ENCODE results near the gene C1S.

Gene C1S

GRCh38 chr12:7108796-7109571 is 48.5 kb downstream of the C1S start, which contains the start of gene C1RL:
Gene C1RL (minus strand): TSS chr12:7109214. CDS start chr12:7109180, 34 bp downstream.
- Mint-ChIP-seq H3K27me3 (no peaks in the 10 kb centered on the region), H3K27ac (peak within 1 kb of the TSS; percentile 89), H3K36me3 (peaks cover 16% of the 10 kb centered on the region), H3K4me3 (peak within 1 kb of the TSS; percentile 92), H3K4me1 (peaks cover 33% of the 10 kb centered on the region), H3K9me3 (peaks cover 8% of the 10 kb centered on the region)
- ATAC-seq (ENCODE audit: low read depth) (peak; percentile 45), DNase-seq (ENCODE audit: low spot score in 2 of 2) (peak; percentile 78 to 93)

DNA sequence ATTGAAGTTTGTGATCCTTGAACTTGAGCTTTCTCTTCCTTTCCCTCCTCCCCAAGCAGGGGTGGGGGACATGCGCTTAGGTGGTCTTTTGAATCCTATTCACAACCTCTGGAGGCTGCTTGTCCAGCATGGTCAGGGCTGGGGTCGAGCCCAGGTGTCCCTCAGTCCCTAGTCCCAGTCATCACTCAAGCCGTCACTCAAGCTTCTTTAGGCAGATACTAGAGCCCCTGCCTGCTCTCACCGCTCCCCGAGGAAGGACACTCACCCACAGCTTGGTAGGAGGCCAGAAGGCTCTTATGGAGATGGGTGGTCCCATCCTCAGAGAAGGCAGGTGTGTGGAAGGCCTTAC is 49.0 kb downstream of the C1S start:
- peaks cover 14% of the 10 kb centered on the region for H3K36me3 Mint-ChIP-seq
- ATAC-seq (ENCODE audit: low read depth), result no peak

GRCh38 chr12:7110661-7111060 is 50.1 kb downstream of the C1S start:
- Mint-ChIP-seq H3K27me3 (no peaks in the 10 kb centered on the region), H3K27ac (no peak overlapping the region), H3K36me3 (peaks cover 16% of the 10 kb centered on the region), H3K4me3 (no peak overlapping the region), H3K9me3 (peaks cover 7% of the 10 kb centered on the region), H3K4me1 (peaks cover 32% of the 10 kb centered on the region)
- no peak for DNase-seq (ENCODE audit: low spot score in 2 of 2)
- ATAC-seq (ENCODE audit: low read depth), result no peak

More for the DNA sequence above, 49.0 kb downstream of the C1S start:
- Mint-ChIP-seq H3K27ac (peak overlapping the region; percentile 89), H3K27me3 (no peaks in the 10 kb centered on the region), H3K9me3 (peaks cover 8% of the 10 kb centered on the region), H3K4me3 (peak overlapping the region; percentile 92), H3K4me1 (peaks cover 32% of the 10 kb centered on the region)
- no peak for DNase-seq (ENCODE audit: low spot score in 2 of 2)

- H3K27me3 Mint-ChIP-seq, result no peaks in the 10 kb centered on the region
- no peak overlapping the region for H3K27ac Mint-ChIP-seq
- peaks cover 14% of the 10 kb centered on the region for H3K36me3 Mint-ChIP-seq
- H3K4me3 Mint-ChIP-seq, result no peak overlapping the region
- ATAC-seq (ENCODE audit: low read depth), result no peak
- peaks cover 29% of the 10 kb centered on the region for H3K4me1 Mint-ChIP-seq
- no peak for DNase-seq (ENCODE audit: low spot score in 2 of 2)
- no peaks in the 10 kb centered on the region for H3K9me3 Mint-ChIP-seq
These were observed 51.5 kb downstream of the C1S start for GRCh38 chr12:7112041-7112440.

DNA sequence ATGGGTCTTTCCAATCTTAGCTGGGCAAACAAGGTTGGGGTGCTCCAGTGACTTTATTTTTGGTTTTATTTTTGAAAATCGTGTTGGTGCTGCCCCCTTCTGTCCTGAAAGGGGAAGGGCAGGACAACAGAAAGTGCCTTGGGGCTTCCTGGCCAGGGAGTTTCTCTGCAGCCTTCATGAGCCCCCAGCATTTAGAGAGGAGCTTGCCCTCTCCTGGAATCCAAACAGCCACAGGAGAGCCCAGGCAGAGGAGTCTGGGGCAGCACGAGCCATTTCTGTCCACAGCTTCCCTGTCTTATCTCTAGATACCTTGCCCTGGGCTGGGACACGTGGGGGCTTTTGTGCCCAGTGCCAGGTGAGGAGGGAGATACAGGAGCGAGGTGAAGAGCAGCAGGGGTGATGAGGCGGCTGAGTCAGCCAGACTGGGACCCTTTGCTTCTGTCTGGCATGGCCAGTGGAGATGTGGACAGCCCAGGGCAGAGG is 52.9 kb downstream of the C1S start:
- no peaks in the 10 kb centered on the region for H3K9me3 Mint-ChIP-seq
- no peak overlapping the region for H3K27ac Mint-ChIP-seq
- no peak overlapping the region for H3K4me3 Mint-ChIP-seq
- H3K4me1 Mint-ChIP-seq, result peaks cover 21% of the 10 kb centered on the region
- ATAC-seq (ENCODE audit: low read depth) (peak; percentile 34), DNase-seq (ENCODE audit: low spot score in 2 of 2) (peak; percentile 45 to 58)
- peaks cover 14% of the 10 kb centered on the region for H3K36me3 Mint-ChIP-seq
- H3K27me3 Mint-ChIP-seq, result no peaks in the 10 kb centered on the region

DNA sequence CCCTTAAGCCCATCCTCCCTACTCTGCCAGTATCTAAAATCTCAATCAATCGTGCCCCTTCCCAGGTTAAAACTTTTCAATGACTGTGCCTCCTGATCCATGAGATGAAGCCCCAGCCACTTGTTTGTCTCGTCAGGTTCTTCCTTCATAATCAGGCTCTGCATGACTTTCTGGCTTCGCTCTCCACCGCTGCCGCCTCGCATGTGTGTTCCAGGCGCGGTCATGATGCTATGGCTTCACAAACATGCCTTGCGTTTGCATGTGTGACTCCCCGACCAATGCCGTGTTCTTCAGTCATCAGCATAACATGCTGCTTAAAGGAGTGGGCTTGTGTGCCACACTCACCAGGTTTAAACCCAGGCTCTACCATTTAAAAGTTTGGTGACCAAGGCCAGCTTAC is 53.5 kb downstream of the C1S start:
- no peak for ATAC-seq (ENCODE audit: low read depth)
- Mint-ChIP-seq H3K27me3 (no peaks in the 10 kb centered on the region), H3K9me3 (no peaks in the 10 kb centered on the region), H3K4me3 (no peak overlapping the region), H3K36me3 (peaks cover 18% of the 10 kb centered on the region), H3K27ac (no peak overlapping the region), H3K4me1 (peaks cover 18% of the 10 kb centered on the region)
- no peak for DNase-seq (ENCODE audit: low spot score in 2 of 2)

GRCh38 chr12:7114851-7115250 is 54.3 kb downstream of the C1S start:
- DNase-seq (ENCODE audit: low spot score in 2 of 2) (no peak), ATAC-seq (ENCODE audit: low read depth) (no peak)
- H3K27ac Mint-ChIP-seq, result no peak overlapping the region
- peaks cover 11% of the 10 kb centered on the region for H3K4me1 Mint-ChIP-seq
- H3K4me3 Mint-ChIP-seq, result no peak overlapping the region
- no peaks in the 10 kb centered on the region for H3K9me3 Mint-ChIP-seq
- H3K36me3 Mint-ChIP-seq, result peaks cover 18% of the 10 kb centered on the region
- H3K27me3 Mint-ChIP-seq, result no peaks in the 10 kb centered on the region

DNA sequence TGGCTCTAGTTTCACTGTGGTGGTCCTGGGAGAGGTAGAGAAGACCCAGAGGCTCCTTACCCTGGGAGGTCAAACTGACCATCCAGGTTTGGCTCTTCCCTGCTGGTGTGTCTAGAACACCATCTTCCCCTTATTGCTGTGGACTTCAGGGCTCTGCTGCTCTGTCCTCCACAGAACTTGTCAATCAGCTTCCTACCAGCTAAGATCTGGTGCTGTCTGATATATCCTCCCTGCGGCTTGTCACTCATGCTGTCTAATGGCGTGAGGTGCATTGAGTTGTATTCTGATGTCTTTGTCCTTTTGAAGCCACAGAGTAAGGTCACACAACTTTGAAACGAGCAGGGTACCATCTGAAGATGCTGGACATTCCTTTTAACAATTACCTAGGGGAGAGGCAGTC is 55.7 kb downstream of the C1S start:
- peaks cover 18% of the 10 kb centered on the region for H3K36me3 Mint-ChIP-seq

GRCh38 chr12:7116916-7117315 is 56.4 kb downstream of the C1S start:
- Mint-ChIP-seq H3K9me3 (no peaks in the 10 kb centered on the region), H3K27me3 (no peaks in the 10 kb centered on the region), H3K36me3 (peaks cover 20% of the 10 kb centered on the region)

More for the DNA sequence above, 55.7 kb downstream of the C1S start:
- DNase-seq (ENCODE audit: low spot score in 2 of 2), result no peak
- no peaks in the 10 kb centered on the region for H3K9me3 Mint-ChIP-seq
- ATAC-seq (ENCODE audit: low read depth), result no peak
- H3K4me3 Mint-ChIP-seq, result no peak overlapping the region
- peaks cover 4% of the 10 kb centered on the region for H3K4me1 Mint-ChIP-seq
- no peaks in the 10 kb centered on the region for H3K27me3 Mint-ChIP-seq
- H3K27ac Mint-ChIP-seq, result no peak overlapping the region

GRCh38 chr12:7117670-7118069 is 57.2 kb downstream of the C1S start:
- ATAC-seq (ENCODE audit: low read depth) (no peak), DNase-seq (ENCODE audit: low spot score in 2 of 2) (no peak)
- Mint-ChIP-seq H3K27ac (no peak overlapping the region), H3K9me3 (no peaks in the 10 kb centered on the region), H3K27me3 (no peaks in the 10 kb centered on the region), H3K4me1 (peaks cover 4% of the 10 kb centered on the region), H3K36me3 (peaks cover 20% of the 10 kb centered on the region), H3K4me3 (no peak overlapping the region)

More at GRCh38 chr12:7116916-7117315, 56.4 kb downstream of the C1S start:
- ATAC-seq (ENCODE audit: low read depth) (no peak), DNase-seq (ENCODE audit: low spot score in 2 of 2) (no peak)
- Mint-ChIP-seq H3K27ac (no peak overlapping the region), H3K4me3 (no peak overlapping the region), H3K4me1 (peaks cover 4% of the 10 kb centered on the region)

- DNase-seq (ENCODE audit: low spot score in 2 of 2), result no peak
- H3K9me3 Mint-ChIP-seq, result no peaks in the 10 kb centered on the region
- ATAC-seq (ENCODE audit: low read depth), result no peak
- H3K36me3 Mint-ChIP-seq, result peaks cover 18% of the 10 kb centered on the region
- H3K4me1 Mint-ChIP-seq, result no peaks in the 10 kb centered on the region
- H3K4me3 Mint-ChIP-seq, result no peak overlapping the region
- no peak overlapping the region for H3K27ac Mint-ChIP-seq
- no peaks in the 10 kb centered on the region for H3K27me3 Mint-ChIP-seq
These were observed 58.4 kb downstream of the C1S start for GRCh38 chr12:7118881-7119280.

- Mint-ChIP-seq H3K27ac (no peak overlapping the region), H3K36me3 (peaks cover 15% of the 10 kb centered on the region)
- no peak for DNase-seq (ENCODE audit: low spot score in 2 of 2)
These were observed 59.6 kb downstream of the C1S start for GRCh38 chr12:7120166-7120565.

More at GRCh38 chr12:7120166-7120565, 59.6 kb downstream of the C1S start:
- Mint-ChIP-seq H3K9me3 (no peaks in the 10 kb centered on the region), H3K4me3 (no peak overlapping the region), H3K27me3 (no peaks in the 10 kb centered on the region), H3K4me1 (no peaks in the 10 kb centered on the region)
- no peak for ATAC-seq (ENCODE audit: low read depth)
